NCI-H460 (cell line): ENCODE data around the gene BRD7. TPM values are rescaled to one million over a fixed set of nuclear protein-coding genes. Genes with fewer than 3 reads are reported as not detected.

ENCODE experiments used
- DNase-seq: peaks from one replicate; pipeline ENCODE4 v3.0.0-alpha.2; 2016; ENCODE audit warnings: low read depth; ENCODE audit errors: extremely low read depth
- polyA plus RNA-seq: library from polyadenylated mRNA; depleted of rRNA; stranded (reverse); fragments of >200 nt; gene quantifications from 2 replicates; pipeline ENCODE4 v1.2.3, GENCODE V29; 2014; cell fraction: nucleus; rRNA removed
- total RNA-seq: library from RNA; depleted of rRNA; stranded (reverse); fragments of >200 nt; shearing (Covaris generic); gene quantifications from 2 replicates; pipeline ENCODE4 v1.2.3, GENCODE V29; 2014; rRNA removed

Gene BRD7
- total RNA-seq = 71.0 and 78.0 TPM in 2 replicates
- 42.9 and 49.7 TPM in 2 replicates for polyA plus RNA-seq

DNA sequence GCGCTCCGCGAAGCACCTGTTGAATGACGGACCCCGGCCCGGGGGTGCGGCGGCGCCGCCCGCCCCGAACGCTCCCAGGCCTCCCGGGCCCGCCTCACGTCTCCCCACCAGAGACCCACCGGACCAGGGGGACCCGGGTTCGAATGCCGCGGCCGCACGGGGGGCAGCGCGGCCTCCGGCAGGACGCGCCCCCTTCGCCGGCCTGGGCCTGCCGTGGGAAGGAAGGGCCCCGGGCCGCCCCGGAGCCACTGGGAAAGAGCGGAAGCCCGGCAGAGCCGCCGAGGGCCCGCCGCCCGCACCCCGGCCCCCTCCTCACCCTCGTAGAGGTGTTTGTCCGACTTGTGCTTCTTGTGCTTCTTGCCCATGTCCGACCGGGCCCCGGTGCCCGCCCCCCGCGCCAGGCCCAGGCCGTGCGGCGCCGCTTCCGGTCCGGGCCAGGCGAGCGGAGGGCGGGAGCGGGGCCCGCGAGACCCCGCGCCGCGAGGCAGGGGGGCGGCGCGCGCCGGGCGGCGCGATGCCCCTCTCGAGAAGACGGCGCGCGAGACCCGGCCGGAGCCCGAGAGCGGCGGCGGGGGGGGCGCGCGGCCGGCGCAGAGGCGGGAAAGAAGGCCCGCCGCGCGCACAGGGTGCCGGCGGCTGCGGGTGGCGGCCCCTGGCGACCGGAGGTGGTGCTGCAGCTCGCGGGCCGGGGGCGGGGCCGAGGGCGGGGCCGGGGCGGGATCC, at the start of gene BRD7:
TSS of gene BRD7 (minus strand) at position 579 of the 723 bp plus-strand sequence. CDS start at position 365, 214 bp downstream.
- peak; percentile 46 for DNase-seq

- no peak for DNase-seq
Measured at GRCh38 chr16:50416388-50416787, 47.6 kb upstream of the BRD7 start.

DNA sequence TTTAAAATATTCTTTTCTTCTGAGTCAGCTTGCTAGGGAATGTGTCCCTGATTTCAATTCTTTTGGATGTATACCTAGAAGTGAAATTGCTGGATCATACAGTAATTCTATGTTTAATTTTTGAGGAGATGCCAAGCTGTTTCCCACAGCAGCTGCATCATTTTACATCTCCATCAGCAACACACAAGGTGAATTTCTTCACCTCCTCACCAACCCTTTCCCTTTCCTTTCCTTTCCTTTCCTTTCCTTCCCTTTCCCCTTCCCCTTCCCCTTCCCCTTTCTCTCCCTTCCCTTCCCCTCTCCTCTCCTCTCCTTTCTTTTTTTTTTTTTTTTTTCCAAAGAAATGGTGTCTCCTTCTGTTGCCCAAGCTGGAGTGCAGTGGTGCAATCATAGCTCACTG, 45.4 kb upstream of the BRD7 start:
- no peak for DNase-seq

DNA sequence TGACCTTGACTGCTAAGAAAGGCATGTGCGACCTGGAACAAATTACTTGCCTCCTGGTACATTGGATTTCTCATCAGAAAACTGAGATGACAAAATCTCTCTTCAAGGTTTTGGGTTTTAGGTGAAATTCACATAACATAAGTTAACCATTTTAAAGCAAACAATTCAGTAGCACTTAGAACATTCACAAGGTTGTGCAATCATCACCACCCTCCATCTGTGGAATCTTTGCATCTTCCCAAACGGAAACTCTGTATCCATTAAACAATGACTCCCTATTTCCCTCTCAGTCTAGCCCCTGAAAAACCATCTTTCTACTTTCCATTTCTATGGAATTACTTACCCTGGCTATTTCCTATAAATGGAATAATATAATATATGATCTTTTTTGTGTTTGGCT, 42.2 kb upstream of the BRD7 start:
- DNase-seq = no peak

GRCh38 chr16:50408001-50408561, 39.3 kb upstream of the BRD7 start:
- DNase-seq = no peak

GRCh38 chr16:50407351-50407750, 38.6 kb upstream of the BRD7 start:
- no peak for DNase-seq

DNA sequence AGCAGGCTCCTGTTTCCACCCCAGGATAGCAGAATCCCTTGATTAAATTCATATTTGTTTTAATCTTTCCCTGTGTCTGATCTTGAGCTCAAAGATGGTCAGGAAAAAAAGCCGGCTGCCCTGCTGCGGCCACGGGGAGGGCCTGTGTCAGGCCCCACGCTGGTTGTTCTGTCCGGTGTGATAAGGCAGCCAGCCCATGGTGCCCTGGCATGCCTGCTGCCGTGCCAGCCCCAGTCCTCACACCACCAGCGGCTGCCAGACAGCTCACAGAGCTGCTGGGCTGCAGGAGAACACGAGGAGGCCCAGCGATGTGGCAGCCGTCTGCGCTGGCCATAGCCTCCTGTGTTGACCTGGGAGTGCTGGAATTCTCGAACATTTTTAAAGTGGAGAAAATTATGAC, 34.7 kb upstream of the BRD7 start:
- DNase-seq = no peak

DNA sequence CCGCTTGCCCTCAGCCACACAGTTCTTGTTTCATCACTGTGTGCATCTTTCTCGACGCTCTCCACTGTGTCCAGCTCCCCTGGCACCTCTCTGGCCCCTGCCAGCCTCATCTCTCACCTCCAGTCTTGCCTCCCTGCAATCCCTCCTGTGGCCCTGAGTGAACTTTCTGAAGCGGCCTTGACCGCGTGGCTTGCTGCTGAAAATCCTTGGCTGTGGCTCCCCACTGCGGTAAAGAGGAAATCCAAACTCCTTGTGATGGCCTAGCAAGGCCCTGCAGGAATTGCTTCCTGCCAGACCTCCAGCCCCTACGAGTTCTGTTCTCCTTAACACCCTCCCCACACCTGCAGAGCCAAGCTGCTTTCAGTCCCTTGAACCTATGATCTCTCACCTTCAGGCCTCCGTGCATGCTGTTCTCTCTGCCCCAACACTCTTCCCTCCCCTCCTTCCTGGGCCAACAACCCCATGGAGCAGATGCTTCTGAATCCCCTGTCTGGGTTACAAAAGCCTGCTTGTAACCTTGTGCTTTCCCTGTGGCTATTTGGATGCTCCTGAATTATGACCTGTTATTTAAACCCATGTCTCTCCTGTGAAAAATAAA, 33.6 kb upstream of the BRD7 start:
- no peak for DNase-seq

GRCh38 chr16:50401355-50401754, 32.6 kb upstream of the BRD7 start:
- no peak for DNase-seq

GRCh38 chr16:50400967-50401348, 32.2 kb upstream of the BRD7 start:
- no peak for DNase-seq

DNA sequence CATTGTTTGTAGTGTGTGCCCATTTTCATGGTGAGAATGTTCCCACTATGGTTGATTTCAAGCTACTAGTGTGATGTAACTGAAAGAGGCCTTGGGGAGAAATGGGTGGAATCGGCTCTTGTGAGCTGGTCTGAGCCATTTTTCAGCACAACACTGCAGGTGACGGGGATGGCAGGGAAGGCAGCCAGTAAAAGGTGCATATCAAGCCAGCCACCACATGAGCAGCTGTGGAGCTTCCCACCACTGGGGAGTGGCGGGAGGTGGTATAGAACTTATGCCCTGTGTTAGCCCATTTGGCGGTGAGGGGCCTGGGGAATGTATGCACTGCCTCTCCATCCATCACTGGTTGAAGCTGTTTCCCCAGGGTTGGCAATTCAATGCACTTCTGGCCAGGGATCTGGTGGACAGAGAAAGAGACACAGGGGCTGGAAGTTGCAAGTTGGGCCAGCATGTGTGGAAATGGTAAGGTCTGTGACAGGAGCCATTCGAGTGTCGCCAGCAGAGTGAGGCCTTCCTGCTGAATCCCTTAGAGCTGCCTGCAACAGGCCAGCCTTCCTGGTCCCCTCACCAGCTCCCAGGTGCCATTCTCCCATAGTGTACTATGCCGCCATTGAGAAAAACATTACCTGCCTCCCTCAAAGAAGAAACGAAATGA, 31.7 kb upstream of the BRD7 start:
- DNase-seq = no peak

DNA sequence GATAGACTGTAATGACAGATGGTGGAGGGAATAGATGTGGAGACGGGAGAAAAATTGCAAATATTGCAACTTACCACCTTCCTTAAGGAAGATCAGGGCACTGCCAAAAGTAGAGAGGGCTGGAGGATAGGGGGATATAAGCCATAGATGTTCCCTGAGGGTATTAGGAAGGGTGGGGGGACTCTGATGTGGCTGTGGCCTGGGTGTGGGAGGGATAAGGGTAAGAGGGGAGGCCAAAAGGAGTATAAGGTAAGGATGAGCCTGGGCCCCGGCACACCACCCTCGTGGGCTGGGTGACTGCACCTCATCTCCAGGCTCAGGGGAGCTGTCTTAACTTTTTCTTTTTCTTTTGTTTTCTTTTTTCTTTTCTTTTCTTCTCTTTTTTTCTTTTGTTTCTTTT, 30.6 kb upstream of the BRD7 start:
- DNase-seq = no peak

DNA sequence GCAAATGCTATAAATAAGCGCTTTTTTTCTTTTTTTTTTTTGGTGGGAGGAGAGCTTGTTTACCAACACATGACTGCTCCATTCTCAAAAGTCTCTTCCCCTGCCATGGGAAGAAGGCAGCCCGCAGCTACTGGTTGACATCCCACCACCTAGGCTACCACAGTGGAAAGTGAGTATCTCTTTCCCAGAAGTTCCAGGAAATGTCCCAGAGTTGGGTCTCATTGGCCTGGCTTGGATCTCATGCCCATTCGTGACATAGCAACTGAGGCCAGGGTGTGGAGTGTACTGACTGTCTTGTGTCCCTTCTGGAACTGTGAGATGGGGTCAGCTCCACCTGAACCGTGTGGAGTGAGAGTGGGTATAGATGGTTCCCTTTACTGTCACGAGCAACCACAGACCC, 29.5 kb upstream of the BRD7 start:
- DNase-seq = no peak

DNA sequence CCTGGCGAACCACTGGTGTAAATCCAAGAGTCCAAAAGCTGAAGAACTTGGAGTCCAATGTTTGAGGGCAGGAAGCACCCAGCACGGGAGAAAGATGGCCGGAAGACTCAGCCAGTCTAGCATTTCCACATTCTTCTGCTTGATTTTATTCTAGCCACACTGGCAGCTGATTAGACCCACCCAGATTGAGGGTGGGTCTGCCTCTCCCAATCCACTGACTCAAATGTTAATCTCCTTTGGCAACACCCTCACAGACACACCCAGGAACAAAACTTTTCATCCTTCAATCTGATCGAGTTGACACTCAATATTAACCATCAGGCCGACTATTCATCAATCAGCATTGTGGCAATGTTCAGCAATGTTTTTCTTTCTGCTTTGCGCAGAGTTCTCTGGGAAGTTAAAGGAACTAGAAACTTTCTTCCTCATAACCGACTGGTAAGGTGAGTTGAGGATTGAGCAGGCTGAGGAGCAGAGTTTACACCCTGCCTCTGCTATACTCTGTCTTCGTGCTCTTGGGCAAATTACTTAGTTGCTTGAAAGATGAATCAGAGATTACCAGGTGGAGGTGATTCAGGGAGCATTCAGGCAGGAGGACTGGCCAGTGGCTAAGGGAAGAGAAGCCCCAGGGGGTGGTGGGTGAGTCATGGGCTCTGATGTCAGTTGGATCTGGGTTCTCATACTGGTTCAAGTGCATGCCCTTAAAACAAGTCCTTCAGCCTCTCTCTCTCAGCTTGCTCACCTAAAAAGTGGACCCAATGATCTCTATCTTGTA, 28.2 kb upstream of the BRD7 start:
- no peak for DNase-seq

DNA sequence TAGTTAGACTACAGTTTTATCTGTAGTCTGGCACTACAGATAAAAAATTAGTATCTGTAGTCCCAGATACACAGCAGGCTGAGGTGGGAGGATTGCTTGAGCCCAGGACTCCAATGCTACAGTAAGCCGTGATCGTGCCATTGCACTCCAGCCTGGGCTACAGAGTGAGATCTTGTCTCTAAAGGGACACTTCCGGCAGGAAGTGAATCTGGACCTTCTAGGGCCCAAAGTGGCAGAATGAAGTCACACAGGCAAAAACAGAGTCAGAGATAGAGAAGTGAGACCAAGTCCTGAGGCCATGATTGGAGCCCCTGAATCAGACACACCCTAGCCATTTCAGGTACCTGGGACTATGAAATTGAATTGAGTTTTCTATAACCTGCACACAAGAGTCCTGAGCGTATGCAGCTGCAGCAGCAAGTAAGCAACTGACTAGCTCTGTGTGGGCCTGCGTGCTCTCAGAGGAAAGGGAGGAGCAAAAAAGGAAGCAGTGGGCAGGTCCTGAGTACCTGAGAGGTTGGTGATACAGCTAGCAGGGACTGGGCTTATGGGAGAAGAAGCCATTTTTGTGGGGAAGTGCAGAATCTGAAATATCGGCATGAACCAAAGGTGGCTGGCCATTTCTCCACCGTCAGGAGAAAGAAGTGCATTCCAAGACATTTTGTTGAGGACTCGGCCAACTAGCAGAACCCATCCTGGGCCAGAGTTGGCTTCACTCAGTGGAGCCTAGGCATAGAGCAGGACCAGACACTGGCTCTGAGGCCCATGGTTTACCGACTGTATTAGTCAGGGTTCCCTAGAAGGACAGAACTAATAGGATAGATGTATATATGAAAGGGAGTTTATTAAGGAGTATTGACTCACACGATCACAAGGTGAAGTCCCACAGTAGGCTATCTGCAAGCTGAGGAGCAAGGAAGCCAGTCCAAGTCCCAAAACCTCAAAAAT, 27.2 kb upstream of the BRD7 start:
- no peak for DNase-seq

DNA sequence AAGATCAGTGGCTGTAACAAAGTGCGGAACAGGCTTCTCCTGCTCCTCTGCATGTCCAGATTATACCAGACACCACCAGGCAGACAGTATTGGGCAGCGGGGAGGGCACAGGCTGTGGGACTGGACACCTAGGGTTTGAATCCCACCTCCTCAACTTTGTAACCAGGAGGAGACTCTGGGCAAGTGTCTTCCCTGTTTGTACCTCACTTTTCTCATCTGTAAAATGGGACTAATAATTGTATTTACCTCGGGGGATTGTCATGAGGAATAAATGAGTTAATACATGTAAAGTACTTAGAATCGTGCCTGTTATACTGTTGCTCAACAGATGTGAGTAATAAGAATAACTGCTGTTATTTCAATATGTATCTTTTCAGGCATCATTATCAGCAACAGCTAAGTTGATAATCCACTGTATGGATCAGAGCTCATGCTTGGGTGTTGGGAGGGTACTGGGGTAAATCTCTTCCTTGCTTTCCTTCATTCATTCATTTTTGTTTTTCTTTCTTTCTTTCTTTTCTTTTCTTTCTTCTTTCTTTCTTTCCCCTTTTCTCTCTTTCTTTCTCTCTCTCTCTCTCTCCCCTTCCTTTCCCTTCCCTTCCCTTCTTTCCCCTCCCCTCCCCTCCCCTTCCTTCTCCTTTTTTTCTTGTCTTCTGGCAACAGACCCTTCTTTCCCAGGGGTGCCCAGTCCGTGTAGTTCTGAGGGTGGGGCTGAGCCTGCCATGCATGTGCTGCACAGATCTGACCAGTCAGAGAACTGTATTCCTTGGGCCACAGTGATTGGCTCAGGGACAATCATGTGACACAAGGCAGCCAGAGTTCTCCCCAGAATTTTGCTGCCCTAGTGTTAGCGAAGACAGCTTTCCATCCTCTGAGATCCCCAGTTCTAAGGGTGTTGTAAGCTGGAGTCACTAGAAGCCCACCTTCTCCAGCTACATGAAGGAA, 25.3 kb upstream of the BRD7 start:
- no peak for DNase-seq

DNA sequence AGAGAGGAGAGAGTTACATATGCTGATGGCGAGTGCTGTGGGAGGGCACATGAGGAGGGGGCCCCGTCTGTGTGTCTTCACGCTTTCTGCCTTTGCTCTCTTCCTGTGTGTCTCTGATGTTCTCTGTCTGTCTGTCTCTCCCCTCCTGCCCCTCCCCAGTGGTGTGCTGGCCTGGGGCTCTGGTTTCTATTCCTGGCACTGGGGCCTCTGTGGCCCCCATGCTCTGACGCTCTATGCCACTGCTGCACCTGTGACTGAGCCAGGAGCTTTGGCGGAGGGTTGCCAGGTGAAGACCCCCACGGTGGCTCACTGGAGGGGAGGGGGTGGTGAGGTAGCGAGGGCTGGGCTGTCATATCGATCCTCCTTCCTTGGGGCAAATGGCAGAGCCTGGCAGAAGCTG, 24.6 kb upstream of the BRD7 start:
- DNase-seq = no peak

- DNase-seq = no peak
Measured at GRCh38 chr16:50390914-50391716, 22.3 kb upstream of the BRD7 start.
